AG09309 (cell line): ENCODE measurements around the gene CDKAL1.

Source experiments
- DNase-seq: peaks from one replicate; pipeline ENCODE4 v3.0.0-alpha.2; 2010; ENCODE audit warnings: low read depth
- H3K4me3 ChIP-seq: 2 replicates; pipeline ENCODE4 v1.5.1; 2011; ENCODE audit warnings: mild to moderate bottlenecking, low read depth, low read length, moderate library complexity; ENCODE audit not compliant: control insufficient read depth
- CTCF ChIP-seq: IDR thresholded peaks from 2 replicates; pipeline ENCODE4 v1.5.1; 2011; ENCODE audit warnings: mild to moderate bottlenecking, low read depth, low read length, inconsistent platforms; ENCODE audit not compliant: insufficient read depth, control insufficient read depth; ENCODE audit errors: missing control alignments

The CDKAL1 gene

DNA sequence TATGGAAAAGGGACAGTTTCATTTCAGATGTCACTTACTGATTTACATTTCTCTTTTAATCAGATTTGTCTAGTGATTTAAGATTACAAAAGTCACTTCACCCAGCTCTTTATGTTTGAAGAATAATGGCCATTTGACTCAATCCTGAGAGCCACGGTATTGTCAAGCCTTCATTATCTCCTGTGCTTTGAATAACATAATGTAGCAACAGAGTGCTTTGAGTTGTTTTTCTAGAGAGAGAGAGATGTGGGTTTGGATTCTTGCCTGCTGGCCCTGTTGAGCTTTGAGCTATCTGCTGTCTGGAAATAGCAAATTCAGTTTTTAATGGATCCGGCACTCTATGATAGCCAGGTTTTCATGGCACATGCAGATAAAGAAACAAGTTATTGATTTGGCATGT lies 580.9 kb downstream of the CDKAL1 start:
- no peak for TF ChIP-seq CTCF
- DNase-seq: peak; percentile 10

GRCh38 chr6:21116736-21117135 lies 582.5 kb downstream of the CDKAL1 start:
- no peak for TF ChIP-seq CTCF
- DNase-seq: no peak
- H3K4me3 ChIP-seq: no peak overlapping the region

More for the DNA sequence above, 580.9 kb downstream of the CDKAL1 start:
- no peak overlapping the region for H3K4me3 ChIP-seq

- H3K4me3 ChIP-seq: no peak overlapping the region
- no peak for TF ChIP-seq CTCF
- DNase-seq: no peak
Observed at GRCh38 chr6:21118216-21118780, 584.0 kb downstream of the CDKAL1 start.

DNA sequence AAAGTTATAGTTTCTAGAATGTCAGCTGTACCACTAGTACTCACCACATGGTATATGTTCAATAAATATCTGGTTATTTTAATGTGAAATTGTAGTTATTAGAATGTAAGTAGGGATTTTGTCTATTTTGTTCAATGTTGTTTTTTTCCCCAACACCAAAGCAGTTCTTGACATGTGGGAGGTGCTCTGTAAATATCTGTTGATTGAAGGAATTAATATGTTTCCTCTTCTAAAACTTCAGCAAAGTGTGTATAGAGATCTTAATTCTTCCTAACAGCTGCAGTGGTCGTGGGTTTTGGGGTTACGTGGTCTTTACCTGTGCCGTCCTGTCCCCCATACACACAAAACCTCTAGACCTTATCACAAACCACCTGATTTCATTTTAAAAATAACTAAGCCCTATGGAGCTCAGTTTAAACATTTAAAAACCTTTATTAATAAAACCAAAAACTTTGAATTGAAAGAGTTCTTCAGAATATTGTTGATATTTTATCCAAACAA lies 587.4 kb downstream of the CDKAL1 start:
- TF ChIP-seq CTCF: no peak
- no peak for DNase-seq
- H3K4me3 ChIP-seq: no peak overlapping the region

- DNase-seq: no peak
- TF ChIP-seq CTCF: no peak
Observed at GRCh38 chr6:21123507-21124436, 589.5 kb downstream of the CDKAL1 start.

DNA sequence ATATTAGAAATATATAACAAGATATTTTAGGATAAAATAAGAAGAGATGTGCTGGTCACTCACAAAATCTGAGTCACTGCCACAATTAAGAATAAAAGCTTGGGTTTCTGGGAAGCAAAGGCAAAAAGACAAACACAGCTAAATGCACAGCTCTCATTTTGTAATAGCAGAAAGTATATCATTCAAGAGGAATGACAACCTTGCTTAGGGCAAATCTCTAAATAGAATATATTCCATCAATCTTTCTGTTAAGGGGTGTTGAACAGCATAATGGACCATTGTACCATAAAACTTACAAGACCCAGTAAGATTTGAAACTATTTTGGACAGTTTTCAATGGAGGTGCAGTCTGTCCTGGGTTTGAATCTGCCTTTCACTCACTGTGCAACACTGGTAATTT lies 594.3 kb downstream of the CDKAL1 start:
- DNase-seq: no peak
- TF ChIP-seq CTCF: no peak
- H3K4me3 ChIP-seq: no peak overlapping the region

More at GRCh38 chr6:21123507-21124436, 589.5 kb downstream of the CDKAL1 start:
- H3K4me3 ChIP-seq: no peak overlapping the region
